Measurements from ENCODE around the gene LSP1. TPM values are rescaled to one million over a fixed set of nuclear protein-coding genes. Genes with fewer than 3 reads are reported as not detected.

Gene LSP1
- total and polyA plus RNA-seq, 2 of the 13 experiments (the other 11 are each of a cell fraction or from before 2014, with no cell fraction given), result 0.59 to 1.00 TPM

DNA sequence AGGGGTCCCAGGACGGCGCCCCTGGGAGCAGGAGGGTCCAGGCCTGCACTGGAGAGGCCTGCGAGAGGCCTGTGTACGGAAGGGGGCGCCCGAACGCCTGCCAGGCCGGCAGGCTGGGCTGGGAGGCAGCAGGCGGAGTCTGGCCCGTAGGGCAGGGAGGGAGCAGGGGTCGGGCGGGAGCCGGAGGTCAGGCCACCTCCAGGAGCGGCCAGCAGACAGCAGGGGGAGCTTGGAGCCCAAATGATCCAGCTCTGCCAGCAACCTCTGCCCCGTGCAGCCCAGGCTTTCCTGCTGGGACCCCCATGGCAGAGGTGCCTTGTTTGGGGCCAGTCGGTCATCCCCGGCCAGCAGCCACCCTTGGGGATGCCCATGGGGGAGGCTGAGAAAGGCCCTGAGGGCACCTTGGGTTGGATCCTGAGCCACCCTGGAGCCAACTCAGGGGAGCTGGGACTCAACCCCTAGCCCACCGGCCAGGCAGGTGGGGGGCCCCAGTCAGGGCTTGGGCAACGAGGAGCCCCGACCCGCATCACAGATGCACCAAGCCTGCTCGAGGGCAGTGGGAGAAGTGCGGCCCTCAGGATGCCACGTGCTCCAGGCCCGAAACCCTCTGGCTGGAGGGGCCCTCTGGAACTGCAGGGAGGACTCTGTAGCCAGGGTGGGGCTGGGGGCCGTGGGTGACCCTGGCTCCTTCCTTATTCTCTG is 27.7 kb upstream of the LSP1 start (continued):
- TF ChIP-seq, protein P1, sequence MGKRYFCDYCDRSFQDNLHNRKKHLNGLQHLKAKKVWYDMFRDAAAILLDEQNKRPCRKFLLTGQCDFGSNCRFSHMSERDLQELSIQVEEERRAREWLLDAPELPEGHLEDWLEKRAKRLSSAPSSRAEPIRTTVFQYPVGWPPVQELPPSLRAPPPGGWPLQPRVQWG (CRISPR knock-in tag; IDR thresholded peaks at IDR 0.05; ENCODE audit: borderline replicate concordance, low read depth), result no peak
- TF ChIP-seq, protein P2, sequence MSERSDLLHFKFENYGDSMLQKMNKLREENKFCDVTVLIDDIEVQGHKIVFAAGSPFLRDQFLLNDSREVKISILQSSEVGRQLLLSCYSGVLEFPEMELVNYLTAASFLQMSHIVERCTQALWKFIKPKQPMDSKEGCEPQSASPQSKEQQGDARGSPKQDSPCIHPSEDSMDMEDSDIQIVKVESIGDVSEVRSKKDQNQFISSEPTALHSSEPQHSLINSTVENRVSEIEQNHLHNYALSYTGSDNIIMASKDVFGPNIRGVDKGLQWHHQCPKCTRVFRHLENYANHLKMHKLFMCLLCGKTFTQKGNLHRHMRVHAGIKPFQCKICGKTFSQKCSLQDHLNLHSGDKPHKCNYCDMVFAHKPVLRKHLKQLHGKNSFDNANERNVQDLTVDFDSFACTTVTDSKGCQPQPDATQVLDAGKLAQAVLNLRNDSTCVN (CRISPR knock-in tag; IDR thresholded peaks at IDR 0.05; ENCODE audit: borderline replicate concordance), result no peak
- TF ChIP-seq HNRNPL (IDR thresholded peaks at IDR 0.05; ENCODE audit: low read depth, low read length), result peak; percentile 86
- no peak for TF ChIP-seq TOPORS (CRISPR knock-in tag; IDR thresholded peaks at IDR 0.05)
- TF ChIP-seq, protein P3, sequence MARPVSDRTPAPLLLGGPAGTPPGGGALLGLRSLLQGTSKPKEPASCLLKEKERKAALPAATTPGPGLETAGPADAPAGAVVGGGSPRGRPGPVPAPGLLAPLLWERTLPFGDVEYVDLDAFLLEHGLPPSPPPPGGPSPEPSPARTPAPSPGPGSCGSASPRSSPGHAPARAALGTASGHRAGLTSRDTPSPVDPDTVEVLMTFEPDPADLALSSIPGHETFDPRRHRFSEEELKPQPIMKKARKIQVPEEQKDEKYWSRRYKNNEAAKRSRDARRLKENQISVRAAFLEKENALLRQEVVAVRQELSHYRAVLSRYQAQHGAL (CRISPR knock-in tag; IDR thresholded peaks at IDR 0.05; ENCODE audit: not compliant biosample characterization), result no peak
- no peak; the same call in 1 of the 2 replicates for TF ChIP-seq SOX5 (CRISPR knock-in tag; IDR thresholded peaks at IDR 0.05; ENCODE audit: borderline replicate concordance)
- TF ChIP-seq, protein P4, sequence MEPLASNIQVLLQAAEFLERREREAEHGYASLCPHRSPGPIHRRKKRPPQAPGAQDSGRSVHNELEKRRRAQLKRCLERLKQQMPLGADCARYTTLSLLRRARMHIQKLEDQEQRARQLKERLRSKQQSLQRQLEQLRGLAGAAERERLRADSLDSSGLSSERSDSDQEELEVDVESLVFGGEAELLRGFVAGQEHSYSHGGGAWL (CRISPR knock-in tag; IDR thresholded peaks at IDR 0.05), result no peak; the same call in 1 of the 2 replicates
- no peak for TF ChIP-seq ZNF260 (CRISPR knock-in tag; IDR thresholded peaks at IDR 0.05; ENCODE audit: borderline replicate concordance, low read depth)
- TF ChIP-seq HIVEP1 (CRISPR knock-in tag; IDR thresholded peaks at IDR 0.05), result no peak
- no peak; the same call in 1 of the 2 replicates for TF ChIP-seq GTF3A (CRISPR knock-in tag; conservative IDR thresholded peaks at IDR 0.05)
- peak; percentile 61; the same call in 1 of the 2 replicates for TF ChIP-seq ZSCAN21 (CRISPR knock-in tag; IDR thresholded peaks at IDR 0.05; ENCODE audit: borderline replicate concordance)
- TF ChIP-seq ATM (IDR thresholded peaks at IDR 0.05; ENCODE audit: borderline replicate concordance), result no peak
- TF ChIP-seq, protein P5, sequence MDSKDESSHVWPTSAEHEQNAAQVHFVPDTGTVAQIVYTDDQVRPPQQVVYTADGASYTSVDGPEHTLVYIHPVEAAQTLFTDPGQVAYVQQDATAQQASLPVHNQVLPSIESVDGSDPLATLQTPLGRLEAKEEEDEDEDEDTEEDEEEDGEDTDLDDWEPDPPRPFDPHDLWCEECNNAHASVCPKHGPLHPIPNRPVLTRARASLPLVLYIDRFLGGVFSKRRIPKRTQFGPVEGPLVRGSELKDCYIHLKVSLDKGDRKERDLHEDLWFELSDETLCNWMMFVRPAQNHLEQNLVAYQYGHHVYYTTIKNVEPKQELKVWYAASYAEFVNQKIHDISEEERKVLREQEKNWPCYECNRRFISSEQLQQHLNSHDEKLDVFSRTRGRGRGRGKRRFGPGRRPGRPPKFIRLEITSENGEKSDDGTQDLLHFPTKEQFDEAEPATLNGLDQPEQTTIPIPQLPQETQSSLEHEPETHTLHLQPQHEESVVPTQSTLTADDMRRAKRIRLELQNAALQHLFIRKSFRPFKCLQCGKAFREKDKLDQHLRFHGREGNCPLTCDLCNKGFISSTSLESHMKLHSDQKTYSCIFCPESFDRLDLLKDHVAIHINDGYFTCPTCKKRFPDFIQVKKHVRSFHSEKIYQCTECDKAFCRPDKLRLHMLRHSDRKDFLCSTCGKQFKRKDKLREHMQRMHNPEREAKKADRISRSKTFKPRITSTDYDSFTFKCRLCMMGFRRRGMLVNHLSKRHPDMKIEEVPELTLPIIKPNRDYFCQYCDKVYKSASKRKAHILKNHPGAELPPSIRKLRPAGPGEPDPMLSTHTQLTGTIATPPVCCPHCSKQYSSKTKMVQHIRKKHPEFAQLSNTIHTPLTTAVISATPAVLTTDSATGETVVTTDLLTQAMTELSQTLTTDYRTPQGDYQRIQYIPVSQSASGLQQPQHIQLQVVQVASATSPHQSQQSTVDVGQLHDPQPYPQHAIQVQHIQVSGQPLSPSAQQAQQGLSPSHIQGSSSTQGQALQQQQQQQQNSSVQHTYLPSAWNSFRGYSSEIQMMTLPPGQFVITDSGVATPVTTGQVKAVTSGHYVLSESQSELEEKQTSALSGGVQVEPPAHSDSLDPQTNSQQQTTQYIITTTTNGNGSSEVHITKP (CRISPR knock-in tag; IDR thresholded peaks at IDR 0.05; ENCODE audit: low read depth), result 0 out of 2 replicates have a peak, but pooled peaks have one; percentile 32
- TF ChIP-seq SNAI1 (CRISPR knock-in tag; IDR thresholded peaks at IDR 0.05; ENCODE audit: borderline replicate concordance), result no peak
- TF ChIP-seq TBL1XR1 (IDR thresholded peaks at IDR 0.05; ENCODE audit: borderline replicate concordance, low read length, partially characterized antibody), result no peak
- TF ChIP-seq MAFG (CRISPR knock-in tag; IDR thresholded peaks at IDR 0.05), result no peak
- TF ChIP-seq, protein P6, sequence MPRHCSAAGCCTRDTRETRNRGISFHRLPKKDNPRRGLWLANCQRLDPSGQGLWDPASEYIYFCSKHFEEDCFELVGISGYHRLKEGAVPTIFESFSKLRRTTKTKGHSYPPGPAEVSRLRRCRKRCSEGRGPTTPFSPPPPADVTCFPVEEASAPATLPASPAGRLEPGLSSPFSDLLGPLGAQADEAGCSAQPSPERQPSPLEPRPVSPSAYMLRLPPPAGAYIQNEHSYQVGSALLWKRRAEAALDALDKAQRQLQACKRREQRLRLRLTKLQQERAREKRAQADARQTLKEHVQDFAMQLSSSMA (CRISPR knock-in tag; IDR thresholded peaks at IDR 0.05), result no peak
- TF ChIP-seq ZZZ3 (CRISPR knock-in tag; IDR thresholded peaks at IDR 0.05; ENCODE audit: borderline replicate concordance), result no peak
- peak; percentile 45; the same call in 1 of the 2 replicates for TF ChIP-seq ZNF768 (CRISPR knock-in tag; IDR thresholded peaks at IDR 0.05)
- TF ChIP-seq, protein P7, sequence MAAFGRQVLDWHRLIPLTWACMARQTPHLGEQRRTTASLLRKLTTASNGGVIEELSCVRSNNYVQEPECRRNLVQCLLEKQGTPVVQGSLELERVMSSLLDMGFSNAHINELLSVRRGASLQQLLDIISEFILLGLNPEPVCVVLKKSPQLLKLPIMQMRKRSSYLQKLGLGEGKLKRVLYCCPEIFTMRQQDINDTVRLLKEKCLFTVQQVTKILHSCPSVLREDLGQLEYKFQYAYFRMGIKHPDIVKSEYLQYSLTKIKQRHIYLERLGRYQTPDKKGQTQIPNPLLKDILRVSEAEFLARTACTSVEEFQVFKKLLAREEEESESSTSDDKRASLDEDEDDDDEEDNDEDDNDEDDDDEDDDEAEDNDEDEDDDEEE (CRISPR knock-in tag; IDR thresholded peaks at IDR 0.05), result no peak
- no peak for TF ChIP-seq WIZ (CRISPR knock-in tag; IDR thresholded peaks at IDR 0.05)

All from HepG2 (cell line).